Skeletal muscle cell (primary cell): ENCODE measurements around the gene LBP.
A peak's percentile ranks its signal among the peaks of the same experiment; 100 is the strongest.
"Not testable (repeated sequence)": the region's sequence is repeated elsewhere in the genome, so short reads cannot be mapped to it uniquely, and the experiment has no call there.

ENCODE experiments used
- DNase-seq: peaks from one replicate; pipeline ENCODE4 v3.0.0-alpha.2; 2010; ENCODE audit warnings: low read depth
- H3K4me3 ChIP-seq: 2 replicates; pipeline ENCODE4 v1.5.1; 2011; ENCODE audit warnings: low read depth, mild to moderate bottlenecking, control low read depth, low read length, moderate library complexity

The LBP gene

DNA sequence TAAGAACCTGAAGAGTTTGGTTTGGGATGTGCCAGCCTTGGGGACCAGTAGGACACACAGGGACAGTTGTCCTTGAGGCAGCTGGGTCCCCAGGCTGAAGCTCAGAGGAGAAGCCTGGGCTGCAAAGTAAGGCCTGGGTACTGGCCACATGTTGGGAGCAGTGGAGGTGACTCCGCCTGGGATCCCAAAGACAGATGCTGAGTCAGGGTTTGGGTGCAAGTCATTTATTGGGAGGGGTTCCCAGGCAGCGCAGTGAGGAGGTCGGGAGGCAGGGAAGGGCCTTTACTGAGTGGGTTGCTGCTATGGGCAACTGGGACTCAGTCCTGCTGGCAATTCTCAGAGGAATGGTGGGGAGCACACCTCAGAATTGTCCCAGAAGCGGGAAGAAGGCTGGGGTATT, 29.9 kb upstream of the LBP start:
- no peak overlapping the region for H3K4me3 ChIP-seq
- DNase-seq = no peak

DNA sequence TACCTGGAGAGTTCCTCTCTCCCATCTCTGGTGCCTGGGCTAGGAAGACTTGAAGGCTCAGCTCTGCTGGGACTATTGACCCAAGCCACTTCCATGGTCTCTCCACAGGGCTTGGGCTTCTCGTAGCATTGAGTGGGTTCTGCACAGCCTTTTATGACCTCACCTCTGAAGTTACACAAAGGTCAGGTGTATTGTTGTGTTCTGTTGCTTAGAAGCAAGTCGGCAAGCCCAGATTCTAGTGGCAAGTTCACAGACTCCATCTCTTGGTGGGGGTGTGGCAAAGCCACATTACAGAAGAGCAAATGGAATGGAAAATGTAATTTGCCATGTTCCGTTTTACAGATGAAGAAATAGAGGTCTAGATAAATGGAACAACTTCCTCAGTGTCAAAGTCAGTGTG, 28.9 kb upstream of the LBP start:
- H3K4me3 ChIP-seq = no peak overlapping the region
- no peak for DNase-seq

DNA sequence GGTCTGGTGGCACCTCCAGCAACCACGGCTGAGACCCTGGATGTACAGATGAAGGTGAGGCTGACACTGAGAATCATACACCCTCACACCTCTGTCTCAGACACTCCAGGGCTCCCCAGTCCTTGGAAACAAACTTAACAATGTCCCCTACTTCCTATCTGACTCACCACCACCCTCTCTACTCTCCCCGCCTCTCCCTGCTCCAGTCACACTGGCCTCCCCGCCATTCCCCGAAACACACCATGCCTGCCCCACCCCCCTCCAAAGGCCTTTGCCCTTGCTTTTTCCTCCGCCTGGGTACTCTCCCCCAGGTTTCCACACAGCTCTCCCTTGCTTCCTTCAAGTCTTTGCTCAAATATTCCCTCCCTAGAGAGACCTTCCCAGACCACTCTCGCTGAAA, 26.1 kb upstream of the LBP start:
- H3K4me3 ChIP-seq = no peak overlapping the region
- no peak for DNase-seq

DNA sequence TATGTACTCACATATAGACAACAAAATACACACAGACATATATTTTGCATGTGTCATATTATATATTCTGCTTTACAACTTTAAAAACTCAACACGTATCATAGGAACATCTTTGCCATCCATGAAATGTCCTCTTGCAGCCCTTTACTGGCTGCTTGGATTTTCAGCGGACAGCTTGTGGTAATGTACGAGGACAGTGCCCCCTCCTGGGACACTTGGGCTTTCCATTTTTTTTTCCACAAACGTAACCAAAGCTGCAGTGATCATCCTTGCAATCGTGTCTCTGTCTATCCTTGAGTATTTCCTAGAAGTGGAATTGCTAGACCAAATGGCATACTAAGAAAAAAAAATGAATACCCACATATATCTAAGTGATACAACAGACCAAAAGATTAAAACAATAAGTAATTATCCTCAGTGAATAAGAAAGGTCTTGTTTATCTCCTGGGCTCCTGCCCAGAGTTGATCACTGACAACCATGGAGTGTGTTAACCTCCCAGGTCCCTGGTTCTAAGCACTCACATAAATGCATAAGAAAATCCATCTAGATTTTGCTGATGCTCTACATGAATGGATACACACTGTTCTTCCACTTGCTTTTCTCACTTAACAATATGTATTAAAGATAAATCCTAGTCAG, 24.2 kb upstream of the LBP start:
- peak; percentile 33 for DNase-seq
- H3K4me3 ChIP-seq = no peak overlapping the region

DNA sequence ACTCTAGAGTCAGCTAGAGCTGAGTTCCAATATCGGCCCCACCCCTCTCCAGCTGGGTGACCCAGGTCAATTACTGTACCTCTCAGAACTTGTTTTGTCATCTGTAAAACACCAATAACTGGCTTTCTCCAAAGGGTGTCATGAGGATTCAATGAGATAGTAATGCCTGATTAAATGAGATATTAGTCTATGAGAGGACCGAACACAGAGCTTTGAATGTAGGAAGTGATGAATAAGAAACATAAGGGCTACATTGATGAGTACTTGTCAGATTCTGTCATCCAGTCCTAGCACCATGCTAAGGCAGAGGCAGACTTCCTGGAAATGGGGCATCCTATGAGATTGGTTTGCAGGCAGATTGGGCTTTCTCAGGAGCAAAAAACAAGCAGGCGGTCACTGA, 22.1 kb upstream of the LBP start:
- no peak overlapping the region for H3K4me3 ChIP-seq
- DNase-seq = no peak

DNA sequence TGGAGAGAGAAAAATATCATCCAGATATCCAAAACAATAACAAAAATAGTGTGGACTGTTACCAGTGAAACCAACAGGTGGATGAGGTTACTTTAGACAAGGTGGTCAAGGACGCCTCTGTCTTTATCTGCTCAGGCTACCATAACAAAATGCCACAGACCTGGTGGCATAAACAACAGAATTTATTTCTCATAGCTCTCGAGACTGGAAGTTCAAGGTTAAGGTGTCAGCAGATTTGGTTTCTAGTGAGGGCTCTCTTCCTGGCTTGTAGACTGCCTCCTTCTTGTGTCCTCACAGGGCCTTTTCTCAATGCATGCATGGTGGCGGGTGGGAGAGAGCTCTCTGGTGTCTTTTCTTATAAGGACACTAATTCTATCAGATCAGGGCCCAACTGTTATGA, 21.1 kb upstream of the LBP start:
- no peak for DNase-seq
- H3K4me3 ChIP-seq = no peak overlapping the region

DNA sequence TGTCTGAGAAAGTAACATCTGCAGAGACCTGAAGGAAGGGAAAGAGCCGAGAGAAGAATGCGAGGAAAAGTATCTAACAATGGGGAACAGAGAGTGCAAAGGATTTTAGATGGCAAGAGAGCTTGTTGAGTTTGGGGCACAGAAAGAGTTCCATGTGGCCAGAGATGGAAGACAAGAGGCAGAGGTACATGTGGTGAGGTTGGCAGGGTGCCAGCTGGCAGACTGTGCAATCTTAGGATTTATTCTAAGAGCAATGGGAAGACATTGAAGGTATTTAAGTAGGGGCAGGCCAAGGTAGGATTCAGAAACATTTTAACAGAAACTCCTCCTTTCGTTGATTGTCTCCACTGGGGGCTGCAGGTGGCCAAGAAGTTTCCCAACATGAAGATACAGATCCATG, 20.4 kb upstream of the LBP start:
- H3K4me3 ChIP-seq = no peak overlapping the region
- DNase-seq = no peak

DNA sequence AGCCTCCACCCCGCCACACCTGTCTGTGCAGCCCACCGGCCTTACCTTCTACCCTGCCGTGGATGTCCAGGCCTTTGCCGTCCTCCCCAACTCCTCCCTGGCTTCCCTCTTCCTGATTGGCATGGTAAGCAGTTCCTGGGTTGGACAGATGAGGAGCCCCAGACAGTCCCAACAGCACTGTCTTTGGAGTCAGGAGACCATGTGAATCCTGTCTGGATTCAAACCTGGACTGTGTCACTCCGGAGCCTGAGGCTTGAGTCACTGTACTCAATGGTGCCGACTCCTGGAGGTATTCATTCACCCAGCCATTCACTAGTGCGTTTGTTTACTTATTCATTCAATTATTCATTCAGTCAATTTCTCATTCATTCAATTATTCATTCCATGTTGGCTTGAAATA, 20.0 kb upstream of the LBP start:
- no peak overlapping the region for H3K4me3 ChIP-seq
- no peak for DNase-seq

DNA sequence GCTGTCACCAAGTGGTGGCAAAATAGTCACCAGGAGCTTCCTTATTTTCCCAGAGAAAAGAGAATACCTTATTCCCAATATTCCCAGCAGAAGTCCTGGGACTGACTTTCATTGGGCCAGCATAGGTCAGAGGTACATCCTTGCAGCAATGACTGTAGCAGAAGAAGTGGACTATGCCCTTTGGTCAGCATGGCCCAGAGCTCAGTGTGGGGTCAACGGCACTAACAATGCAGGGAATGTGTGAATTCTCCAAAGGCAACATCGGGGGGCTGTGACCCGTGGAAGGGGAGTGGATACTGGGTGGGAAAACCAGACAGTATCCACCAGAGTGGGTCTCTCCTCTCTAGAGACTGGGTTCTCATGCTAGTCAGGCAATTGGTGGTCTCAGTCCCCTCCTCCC, 15.6 kb upstream of the LBP start:
- H3K4me3 ChIP-seq = no peak overlapping the region
- DNase-seq = no peak

DNA sequence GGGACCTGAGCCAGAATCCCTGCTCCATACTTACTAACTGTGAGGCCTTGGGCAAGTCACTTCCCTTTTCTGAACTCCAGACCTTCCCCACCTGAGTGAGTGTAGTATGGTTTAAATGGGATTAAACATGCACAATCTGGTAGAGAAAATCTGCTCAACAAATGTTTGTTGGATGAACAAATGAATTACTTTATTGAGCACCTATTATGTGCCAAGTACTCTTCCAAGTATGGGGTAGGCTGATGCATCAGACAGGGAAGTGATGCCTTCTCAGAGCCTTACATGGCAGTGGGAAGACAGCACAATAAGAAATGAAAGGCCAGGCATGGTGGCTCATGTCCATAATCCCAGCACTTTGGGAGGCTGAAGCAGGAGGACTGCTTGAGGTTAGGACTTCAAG, 15.0 kb upstream of the LBP start:
- no peak for DNase-seq

DNA sequence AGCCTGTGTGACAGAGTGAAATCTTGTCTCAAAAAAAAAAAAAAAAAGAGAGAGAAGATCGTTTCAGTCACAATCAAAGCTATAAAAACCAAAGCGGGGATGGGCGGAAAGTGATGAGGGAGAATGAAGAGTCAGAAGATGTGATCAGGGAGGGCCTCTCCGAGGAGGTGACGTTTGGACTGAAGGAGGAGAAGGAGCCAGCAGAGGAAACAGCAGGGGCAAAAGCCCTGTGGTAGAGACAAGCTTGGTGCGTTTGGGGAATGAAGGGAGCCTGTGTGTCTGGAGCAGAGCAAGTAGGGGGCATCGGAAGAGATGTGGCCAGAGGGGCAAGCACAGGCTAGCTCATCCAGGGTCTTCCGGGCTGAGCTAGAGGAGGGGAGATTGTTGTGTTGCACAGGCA, 14.5 kb upstream of the LBP start:
- no peak for DNase-seq
- no peak overlapping the region for H3K4me3 ChIP-seq

More for the DNA sequence above, 15.0 kb upstream of the LBP start:
- H3K4me3 ChIP-seq = no peak overlapping the region

DNA sequence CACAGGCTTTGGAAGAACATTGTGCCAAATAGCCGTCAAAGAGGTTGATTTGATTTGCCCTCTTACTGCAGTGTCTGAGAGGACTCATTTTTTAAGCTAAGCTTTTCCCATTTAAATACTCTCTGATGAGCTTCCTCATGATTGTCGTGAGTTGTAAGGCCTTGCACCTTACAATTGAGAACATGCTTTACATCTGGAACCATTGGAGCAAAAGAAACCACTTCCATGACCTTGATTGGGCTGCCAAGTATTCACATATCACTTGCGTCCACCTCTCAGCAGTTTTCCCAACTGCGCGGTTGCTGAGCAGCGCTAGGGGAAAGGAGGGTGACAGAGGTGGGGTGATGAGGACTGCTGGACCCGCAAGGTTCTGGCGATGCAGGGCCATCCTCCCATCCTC, 12.3 kb upstream of the LBP start:
- H3K4me3 ChIP-seq = no peak overlapping the region
- DNase-seq = no peak

DNA sequence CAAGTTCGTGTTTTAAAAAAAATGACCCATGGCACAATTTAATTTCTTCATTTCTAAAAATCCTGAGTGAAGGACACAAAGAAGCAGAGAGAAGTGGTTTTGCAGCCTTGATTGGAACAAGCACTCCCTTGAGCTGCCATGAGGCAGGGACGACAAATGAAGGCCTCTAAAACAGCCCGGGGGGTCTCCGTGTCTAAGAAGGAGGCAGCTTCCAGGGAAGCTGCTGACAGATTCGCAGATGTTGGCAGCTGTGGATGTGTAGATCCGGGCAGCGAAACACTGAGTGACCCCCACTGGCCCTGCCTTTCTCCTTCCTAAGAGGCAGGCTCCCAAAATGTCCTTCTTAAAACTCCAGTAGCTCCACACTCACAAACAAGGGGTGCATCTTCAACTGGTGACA, 9.6 kb upstream of the LBP start:
- H3K4me3 ChIP-seq = no peak overlapping the region
- DNase-seq = no peak

DNA sequence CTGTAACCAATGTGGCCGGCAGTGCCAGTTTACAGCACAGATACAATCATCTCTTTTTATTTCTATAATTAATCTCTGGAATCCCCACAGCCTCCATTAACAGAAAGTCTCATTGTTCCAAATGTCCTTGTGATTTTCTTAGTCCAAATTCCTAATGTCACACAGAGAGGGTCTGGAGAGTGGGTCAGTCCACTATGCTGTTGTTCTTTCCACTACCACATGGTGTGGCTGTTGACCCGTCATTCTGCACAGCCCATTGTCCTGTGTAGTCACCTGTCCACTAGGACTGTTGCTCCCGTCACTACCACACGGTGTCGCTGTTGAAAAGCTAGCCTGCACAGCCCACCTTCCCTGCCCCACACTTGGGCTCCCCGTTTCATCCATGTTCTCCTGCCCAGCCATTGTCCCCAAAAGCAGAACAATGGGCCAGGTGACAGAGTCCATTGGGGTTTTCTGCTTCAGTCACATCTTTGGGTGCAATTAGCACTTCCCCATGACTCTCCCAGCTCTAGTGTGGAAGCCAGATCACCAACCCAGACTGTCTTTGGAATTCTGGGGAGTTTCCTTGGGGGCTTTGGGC, 8.6 kb upstream of the LBP start:
- H3K4me3 ChIP-seq = no peak overlapping the region
- DNase-seq = no peak

DNA sequence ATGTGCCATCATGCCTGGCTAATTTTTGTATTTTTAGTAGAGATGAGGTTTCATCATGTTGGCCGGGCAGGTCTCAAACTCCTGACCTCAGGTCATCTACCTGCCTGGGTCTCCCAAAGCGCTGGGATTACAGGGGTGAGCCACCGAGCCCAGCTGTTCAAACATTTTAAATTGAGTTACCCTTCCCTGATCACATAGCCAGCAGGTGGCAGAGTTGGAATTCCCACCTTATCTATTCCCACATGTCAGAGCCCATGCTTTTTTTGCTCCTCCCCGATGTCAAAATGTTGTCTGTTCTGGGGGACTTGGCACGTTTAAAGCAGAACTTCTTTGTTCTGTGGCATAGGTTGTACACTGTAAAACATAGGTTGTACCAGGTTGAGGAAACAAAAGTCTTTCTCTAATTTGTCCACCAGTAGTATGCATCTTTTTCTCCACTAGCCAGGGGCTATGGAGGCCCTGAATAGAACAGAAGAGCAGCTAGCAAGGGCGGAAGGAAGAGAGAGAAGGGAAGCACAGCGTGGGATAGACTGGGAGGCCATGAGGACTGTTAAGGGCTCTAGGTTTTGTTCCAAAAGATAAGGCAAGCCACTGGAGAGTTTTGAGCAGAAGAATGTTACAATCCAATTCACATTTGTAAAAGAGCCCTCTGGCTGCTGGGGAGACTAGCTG, 7.3 kb upstream of the LBP start:
- DNase-seq = no peak
- no peak overlapping the region for H3K4me3 ChIP-seq

DNA sequence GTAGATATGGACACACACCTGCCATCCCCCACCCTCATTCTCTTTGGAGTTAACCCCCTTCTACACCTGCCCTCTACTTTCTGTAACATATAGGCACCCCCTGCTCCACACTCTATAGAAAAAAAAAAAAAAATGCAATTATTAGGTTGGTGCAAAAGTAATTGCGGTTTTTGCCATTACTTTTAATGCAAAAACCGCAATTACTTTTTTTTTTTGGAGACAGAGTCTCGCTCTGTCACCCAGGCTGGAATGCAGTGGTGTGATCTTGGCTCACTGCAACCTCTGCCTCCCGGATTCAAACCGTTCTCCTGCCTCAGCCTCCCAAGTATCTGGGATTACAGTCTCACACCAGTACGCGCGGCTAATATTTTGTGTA, 6.8 kb upstream of the LBP start:
- DNase-seq, H3K4me3 ChIP-seq: not testable (repeated sequence)

DNA sequence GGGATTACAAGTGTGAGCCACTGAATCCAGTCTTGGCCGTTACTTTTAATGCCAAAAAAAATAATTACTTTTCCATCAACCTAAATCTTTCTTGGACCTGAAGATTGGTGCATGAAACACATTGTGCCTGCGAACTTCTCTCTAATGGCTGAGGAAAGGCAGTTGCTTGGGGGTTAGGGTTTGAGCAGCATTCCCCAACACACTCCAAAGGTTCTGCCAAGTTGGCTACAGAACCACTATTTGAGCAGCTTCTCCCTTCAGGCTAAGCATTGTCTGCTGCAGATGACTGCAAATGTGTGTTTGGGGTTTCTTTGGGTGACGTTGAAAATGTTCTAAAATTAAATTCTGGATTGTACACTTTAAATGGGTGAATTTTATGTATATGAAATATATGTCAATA, 6.3 kb upstream of the LBP start:
- DNase-seq = no peak
- H3K4me3 ChIP-seq = no peak overlapping the region

DNA sequence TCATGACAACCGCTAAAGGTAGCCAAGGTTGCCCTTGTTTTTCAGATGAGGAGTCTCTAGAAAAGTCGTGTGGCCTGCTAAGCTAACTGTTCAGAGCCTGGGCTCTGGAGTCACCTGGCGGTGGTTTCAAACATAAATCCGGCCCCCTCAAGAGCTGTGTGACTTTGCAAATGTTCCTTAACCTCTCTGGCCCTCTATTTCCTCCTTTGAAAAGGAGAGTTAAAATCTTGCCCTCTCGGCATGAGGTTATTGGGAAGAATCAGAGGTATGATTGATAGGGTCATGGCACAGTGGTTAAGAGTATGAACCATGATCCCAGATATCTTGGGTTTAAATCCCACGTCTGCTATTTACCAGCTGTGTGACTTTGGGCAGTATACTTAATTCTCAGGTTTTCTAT, 5.6 kb upstream of the LBP start:
- no peak overlapping the region for H3K4me3 ChIP-seq
- no peak for DNase-seq

DNA sequence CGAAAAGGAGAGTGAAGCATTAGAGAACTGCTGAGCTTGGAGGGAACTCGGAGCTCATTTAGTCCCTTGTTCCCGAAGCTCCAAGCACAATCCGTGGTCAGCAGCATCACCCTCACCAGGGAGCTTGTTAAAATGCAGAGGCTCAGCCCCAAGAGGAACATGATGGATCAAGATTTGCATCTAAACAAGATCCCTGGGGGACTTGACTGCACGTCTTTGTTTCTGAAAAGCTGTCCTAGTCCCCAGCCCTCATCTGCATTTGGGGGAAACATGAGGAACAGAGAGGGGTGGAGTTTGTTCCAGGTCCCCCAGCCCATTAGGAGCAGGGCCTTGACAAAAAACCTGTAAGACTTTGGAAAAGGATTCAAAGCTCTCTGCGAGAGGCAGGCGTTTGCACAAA, 4.1 kb upstream of the LBP start:
- no peak overlapping the region for H3K4me3 ChIP-seq
- DNase-seq = no peak

DNA sequence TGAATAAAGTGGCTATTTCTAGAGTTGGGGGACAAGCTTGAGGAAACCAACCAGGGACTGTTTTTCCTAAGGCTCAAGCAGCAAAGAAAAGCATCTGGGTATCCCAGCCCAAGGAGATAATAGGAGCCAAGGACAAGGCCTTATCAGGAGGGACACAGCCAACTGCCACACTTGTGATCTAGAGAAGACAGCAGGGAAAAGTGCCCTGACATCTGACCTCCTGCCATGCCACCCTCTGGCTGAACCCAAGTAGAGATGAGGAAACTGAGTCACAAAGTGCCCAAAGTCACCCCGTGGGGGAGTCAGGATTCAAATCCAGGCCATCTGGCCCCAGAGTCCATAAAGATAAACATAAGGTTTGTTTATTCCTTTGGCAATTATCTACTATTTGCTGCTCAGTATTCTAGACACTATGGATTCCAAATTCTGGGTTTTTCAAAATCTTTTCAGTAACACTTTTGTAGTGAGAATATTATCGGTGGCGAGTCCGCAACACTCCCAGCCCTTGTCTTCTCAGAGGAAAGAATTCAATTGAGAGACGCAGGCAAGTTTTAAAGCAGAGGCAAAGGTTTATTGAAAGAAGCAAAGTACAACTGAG, 3.5 kb upstream of the LBP start:
- no peak overlapping the region for H3K4me3 ChIP-seq
- no peak for DNase-seq
